ENCODE data around the gene KLK13. TPM values are rescaled to one million over a fixed set of nuclear protein-coding genes. Genes with fewer than 3 reads are reported as not detected.
A peak's percentile ranks its signal among the peaks of the same experiment; 100 is the strongest.

The KLK13 gene
- total and polyA plus RNA-seq, 2 of the 8 experiments (the other 6 are each of a cell fraction or from before 2014, with no cell fraction given): 4.2 to 4.5 TPM

DNA sequence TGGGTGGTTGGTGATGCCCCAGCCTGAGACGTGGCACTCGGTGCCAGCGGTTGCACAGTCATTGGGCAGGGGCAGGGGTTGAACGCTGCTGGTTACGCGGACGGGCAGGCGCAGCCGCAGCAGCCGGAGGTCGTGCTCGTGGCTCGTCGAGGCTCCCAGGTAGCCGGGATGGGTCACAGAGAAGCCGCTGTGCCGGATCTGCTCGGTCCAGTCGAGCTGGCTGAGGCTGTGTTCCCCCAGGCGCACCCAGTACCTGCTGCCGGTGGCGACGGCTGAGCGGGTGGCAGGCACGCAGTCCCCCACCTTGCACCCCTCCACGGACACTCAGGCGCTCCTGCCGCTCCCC, 33.0 kb downstream of the KLK13 start:
- Histone ChIP-seq H4K8ac (ENCODE audit: extremely low read depth, insufficient read depth, low read length) (peak overlapping the region; percentile 16; the same call in 1 of the 2 replicates), H3K79me1 (ENCODE audit: low read depth, low read length) (no peaks in the 10 kb centered on the region; the same call in 1 of the 2 replicates), H3K14ac (ENCODE audit: insufficient read length) (no peak overlapping the region), H3K4me2 (ENCODE audit: insufficient read depth in 1 of 2, low read depth in 2 of 2, low read length in 2 of 2) (no peak overlapping the region), H2BK20ac (ENCODE audit: low read length) (no peak overlapping the region), H4K20me1 (replicated peaks in 1 of 2; ENCODE audit: control insufficient read depth in 1 of 2, insufficient read depth in 2 of 2, low read length in 2 of 2) (no peaks in the 10 kb centered on the region), H2BK15ac (ENCODE audit: low read length) (no peak overlapping the region), H3K9ac (replicated peaks in 1 of 4; ENCODE audit: extremely low read depth in 1 of 4, low read depth in 3 of 4, low read length in 3 of 4) (no peak overlapping the region), H3K18ac (ENCODE audit: extremely low read depth, low read length) (no peak overlapping the region), H2AFZ (ENCODE audit: low read length) (no peak overlapping the region), H4K91ac (replicated peaks; ENCODE audit: insufficient read length, low read length) (no peak overlapping the region), H3K9me3 (ENCODE audit: insufficient read depth in 2 of 2, low read depth in 1 of 2, low read length in 1 of 2) (no peaks in the 10 kb centered on the region), H3K27me3 (replicated peaks in 1 of 4; ENCODE audit: control insufficient read depth in 3 of 4, extremely low read depth in 1 of 4, insufficient read depth in 3 of 4, low read length in 3 of 4) (no peaks in the 10 kb centered on the region; a peak in 1 of 7 replicates), H3K36me3 (ENCODE audit: control insufficient read depth in 2 of 4, insufficient read depth in 4 of 4, low read length in 3 of 4) (no peaks in the 10 kb centered on the region), H3K56ac (replicated peaks; ENCODE audit: insufficient read length, low read depth, low read length) (no peak overlapping the region), H2AK5ac (ENCODE audit: low read depth, low read length) (no peak overlapping the region), H2BK120ac (replicated peaks; ENCODE audit: low read depth, low read length) (no peak overlapping the region), H3K4me1 (replicated peaks in 1 of 4; ENCODE audit: control insufficient read depth in 3 of 4, insufficient read depth in 4 of 4, low read length in 3 of 4) (peaks cover 0 to 11% (median 7%) of the 10 kb centered on the region in 4 experiments; a peak in 5 of 7 replicates), H3K4me3 (ENCODE audit: extremely low read depth in 1 of 4, insufficient read depth in 2 of 4, low read depth in 3 of 4, low read length in 4 of 4) (no peak overlapping the region), H3K79me2 (ENCODE audit: control insufficient read depth in 1 of 2, insufficient read depth in 2 of 2, low read length in 2 of 2) (no peaks in the 10 kb centered on the region), H3K23ac (ENCODE audit: insufficient read length) (no peak overlapping the region), H3K4ac (replicated peaks; ENCODE audit: insufficient read length, low read depth, low read length) (no peak overlapping the region), H3K23me2 (ENCODE audit: low read depth, low read length) (no peaks in the 10 kb centered on the region), H2BK5ac (ENCODE audit: low read depth, low read length) (no peak overlapping the region), H2BK12ac (ENCODE audit: low read depth, low read length) (no peak overlapping the region), H3K27ac (ENCODE audit: low read depth, low read length) (no peak overlapping the region), H4K5ac (ENCODE audit: insufficient read length, low read depth, low read length) (no peak overlapping the region)
- DNase-seq (ENCODE audit: low read depth in 1 of 2, low spot score in 2 of 2) (no peak), FAIRE-seq (no peak)
- POLR2A ChIA-PET (ENCODE audit: partially characterized antibody): no interaction called here
- CTCF ChIA-PET (ENCODE audit: partially characterized antibody): interaction anchor here (2.4 kb wide), 1 partner anchor 64 kb away, joined by 10 read pairs; no protein-coding TSS in a partner anchor
- WGBS, 2 experiments (ENCODE audit: extremely low coverage in 1 of 2, insufficient coverage in 1 of 2, insufficient read length in 1 of 2, insufficient replicate concordance in 2 of 2, low coverage in 1 of 2, low lambda C conversion rate in 2 of 2, missing lambda C conversion rate in 1 of 2): 94% methylated on average over 26 of the region's 28 CpGs; no CpG with 5 or more reads in 1 of the 2 experiments
- no peak for TF ChIP-seq MAFK (IDR thresholded peaks at IDR 0.05; ENCODE audit: low read depth, low read length)
